HCT116 (cell line): ENCODE measurements around the gene NCBP2L. TPM values are rescaled to one million over a fixed set of nuclear protein-coding genes. Genes with fewer than 3 reads are reported as not detected.
A peak's percentile ranks its signal among the peaks of the same experiment; 100 is the strongest.

Experiments used
- ATAC-seq: fragments of 200-7000 bp; cut with Tn5 transposase; 2 replicates; pipeline ENCODE4 v1.9.1; 2020; ENCODE audit warnings: mild to moderate bottlenecking, moderate library complexity
- BruUV-seq: library from RNA; stranded (reverse); fragments of 400-500 nt; replicated peaks from 2 replicates; lab custom pipeline; 2021; lab: Mats Ljungman, UMichigan
- CTCF ChIA-PET: fragments of 300-600 bp; sonication (Branson Sonifier 250); formaldehyde crosslinking; loops from one replicate; lab custom pipeline; 2021; ENCODE audit warnings: antibody characterized with exemption; lab: Charles Lee
- POLR2A ChIA-PET: fragments of 300-600, 350-600 bp; sonication (Branson Sonifier 250); formaldehyde crosslinking; loops from one replicate; lab custom pipeline; 2021; ENCODE audit warnings: antibody characterized with exemption; lab: Charles Lee
- RAD21 ChIA-PET, 2 experiments: fragments of 300-600 bp; sonication (Branson Sonifier 250); formaldehyde crosslinking; loops; one replicate each; lab custom pipeline; 2023; ENCODE audit warnings: low total read pairs in 2 of 2; ENCODE audit not compliant: uncharacterized antibody in 2 of 2, unreplicated experiment in 2 of 2, low non-redundant PET in 1 of 2; lab: Charles Lee
- DNase-seq: peaks from one replicate; pipeline ENCODE4 v3.0.0-alpha.2; 2010; ENCODE audit warnings: low read depth, low spot score
- H2AFZ ChIP-seq: fragments of 200-600 bp; shearing (Covaris generic), sonication (generic); 2 replicates; pipeline ENCODE4 v1.6.1; 2017; ENCODE audit warnings: low read depth, mixed run types, mixed read lengths, antibody characterized with exemption, low read length; ENCODE audit not compliant: poor library complexity, severe bottlenecking
- H3K27ac ChIP-seq: 2 replicates; pipeline ENCODE4 v1.5.1; 2012; ENCODE audit warnings: low read depth, low read length
- H3K27me3 ChIP-seq: fragments of 200-600 bp; sonication (generic); 2 replicates; pipeline ENCODE4 v1.6.1; 2016; ENCODE audit warnings: mixed run types, low read length, mixed read lengths; ENCODE audit not compliant: insufficient read depth
- H3K36me3 ChIP-seq, 2 experiments: fragments of 200-500 bp in 1 of 2; fragments of 200-600 bp in 1 of 2; sonication (Bioruptor generic) in 1 of 2; sonication (generic) in 1 of 2; 2 replicates each; pipeline versions ENCODE4 v1.5.1 to v1.6.1; 2014 to 2016; ENCODE audit warnings: low read length in 2 of 2, inconsistent platforms in 1 of 2, mixed read lengths in 1 of 2, mixed run types in 1 of 2; ENCODE audit not compliant: insufficient read depth in 2 of 2, control insufficient read depth in 1 of 2
- H3K4me1 ChIP-seq, 2 experiments: fragments of 200-600 bp in 1 of 2; sonication (generic) in 1 of 2; 2 replicates each; pipeline versions ENCODE4 v1.5.1 to v1.6.1; 2012 to 2017; ENCODE audit warnings: low read length in 2 of 2, inconsistent platforms in 1 of 2, mild to moderate bottlenecking in 1 of 2, mixed read lengths in 1 of 2, mixed run types in 1 of 2, moderate library complexity in 1 of 2; ENCODE audit not compliant: insufficient read depth in 2 of 2, control insufficient read depth in 1 of 2
- H3K4me2 ChIP-seq: fragments of 200-600 bp; sonication (generic); 2 replicates; pipeline ENCODE4 v1.6.1; 2017; ENCODE audit warnings: mixed run types, low read length, mixed read lengths
- H3K4me3 ChIP-seq, 2 experiments: fragments of 200-600 bp in 1 of 2; sonication (generic) in 1 of 2; replicated peaks in 1 of 2; 2 replicates each; pipeline ENCODE4 v1.5.1; 2011 to 2016; ENCODE audit warnings: low read length in 2 of 2, control low read depth in 1 of 2, low read depth in 1 of 2, mild to moderate bottlenecking in 1 of 2, mixed read lengths in 1 of 2, mixed run types in 1 of 2
- H3K79me2 ChIP-seq: fragments of 200-600 bp; sonication (generic); 2 replicates; pipeline ENCODE4 v1.6.1; 2017; ENCODE audit warnings: mild to moderate bottlenecking, mixed run types, low read length, moderate library complexity, mixed read lengths; ENCODE audit not compliant: insufficient read depth
- H3K9ac ChIP-seq: fragments of 200-600 bp; sonication (generic); 2 replicates; pipeline ENCODE4 v1.6.1; 2016; ENCODE audit warnings: low read length, mixed read lengths
- H3K9me2 ChIP-seq: fragments of 200-600 bp; sonication (generic), shearing (Covaris generic); 2 replicates; pipeline ENCODE4 v1.6.1; 2017; ENCODE audit warnings: mixed run types, mild to moderate bottlenecking, moderate library complexity; ENCODE audit not compliant: insufficient read depth
- H3K9me3 ChIP-seq, 2 experiments: fragments of 200-500 bp in 1 of 2; fragments of 200-600 bp in 1 of 2; sonication (Bioruptor generic) in 1 of 2; sonication (generic) in 1 of 2; 2 replicates each; pipeline ENCODE4 v1.6.1; 2014 to 2017; ENCODE audit warnings: low read length in 2 of 2, mixed read lengths in 2 of 2, inconsistent platforms in 1 of 2, low read depth in 1 of 2, mild to moderate bottlenecking in 1 of 2, mixed run types in 1 of 2, moderate library complexity in 1 of 2; ENCODE audit not compliant: control insufficient read depth in 1 of 2, insufficient read depth in 1 of 2
- H4K20me1 ChIP-seq: fragments of 200-600 bp; sonication (generic), shearing (Covaris generic); 2 replicates; pipeline ENCODE4 v1.6.1; 2017; ENCODE audit warnings: mixed run types, mild to moderate bottlenecking, moderate library complexity; ENCODE audit not compliant: insufficient read depth
- CBX3 ChIP-seq: IDR thresholded peaks from 2 replicates; pipeline ENCODE4 v1.6.1; 2012; ENCODE audit warnings: low read depth
- CEBPB ChIP-seq: IDR thresholded peaks from 2 replicates; pipeline ENCODE4 v1.6.1; 2012; ENCODE audit warnings: low read depth
- EGR1 ChIP-seq: IDR thresholded peaks from 2 replicates; pipeline ENCODE4 v1.6.1; 2012; ENCODE audit warnings: low read depth
- EZH2phosphoT487 ChIP-seq: fragments of 200-600 bp; IDR thresholded peaks from 2 replicates; pipeline ENCODE4 v1.6.1; 2018; ENCODE audit warnings: antibody characterized with exemption, borderline replicate concordance
- FOSL1 ChIP-seq: IDR thresholded peaks from 2 replicates; pipeline ENCODE4 v1.6.1; 2012; ENCODE audit warnings: low read depth
- JUND ChIP-seq: IDR thresholded peaks from 2 replicates; pipeline ENCODE4 v1.6.1; 2012
- POLR2A ChIP-seq: IDR thresholded peaks from 2 replicates; pipeline ENCODE4 v1.7.0; 2011; ENCODE audit warnings: borderline replicate concordance; ENCODE audit not compliant: insufficient read depth, insufficient read length; ENCODE audit errors: extremely low read depth
- POLR2AphosphoS5 ChIP-seq: IDR thresholded peaks from 2 replicates; pipeline ENCODE4 v1.6.1; 2011; ENCODE audit warnings: mild to moderate bottlenecking, low read depth, low read length, moderate library complexity
- RAD21 ChIP-seq: IDR thresholded peaks from 2 replicates; pipeline ENCODE4 v1.6.1; 2012; ENCODE audit warnings: low read depth, mild to moderate bottlenecking
- SIN3A ChIP-seq: IDR thresholded peaks from 2 replicates; pipeline ENCODE4 v1.6.1; 2012; ENCODE audit warnings: low read depth
- SRF ChIP-seq: IDR thresholded peaks from 2 replicates; pipeline ENCODE4 v1.6.1; 2012; ENCODE audit warnings: low read depth
- YY1 ChIP-seq: IDR thresholded peaks from 2 replicates; pipeline ENCODE4 v1.6.1; 2011; ENCODE audit warnings: low read length, low read depth, moderate library complexity, mild to moderate bottlenecking; ENCODE audit not compliant: insufficient replicate concordance; ENCODE audit errors: extremely low read depth
- ZFX ChIP-seq: fragments of 450-650 bp; IDR thresholded peaks from 2 replicates; pipeline ENCODE4 v1.6.1; 2017
- intact Hi-C: fragments of 100-400 bp; cut with micrococcal nuclease; formaldehyde crosslinking; loops from 2 replicates; pipeline ENCODE4 v1.10.0; 2022
- total RNA-seq: library from RNA; stranded (reverse); gene quantifications from one replicate; pipeline ENCODE4 v1.2.1, GENCODE V29; 2021; ENCODE audit not compliant: unreplicated experiment
- TF ChIP-seq, protein P1 (sequence below): IDR thresholded peaks from 2 replicates; pipeline ENCODE4 v1.6.1; 2011; ENCODE audit warnings: mild to moderate bottlenecking, low read length, moderate library complexity; ENCODE audit not compliant: insufficient replicate concordance; ENCODE audit errors: extremely low read depth
- TF ChIP-seq, protein P2 (sequence below): IDR thresholded peaks from 2 replicates; pipeline ENCODE4 v1.6.1; 2012
- TF ChIP-seq, protein P3 (sequence below): IDR thresholded peaks from 2 replicates; pipeline ENCODE4 v1.6.1; 2012
- TF ChIP-seq, protein P4 (sequence below): IDR thresholded peaks from 2 replicates; pipeline ENCODE4 v1.6.1; 2012; ENCODE audit warnings: low read depth

Gene NCBP2L
- total RNA-seq, 1 experiment from 2014 or later = not detected

DNA sequence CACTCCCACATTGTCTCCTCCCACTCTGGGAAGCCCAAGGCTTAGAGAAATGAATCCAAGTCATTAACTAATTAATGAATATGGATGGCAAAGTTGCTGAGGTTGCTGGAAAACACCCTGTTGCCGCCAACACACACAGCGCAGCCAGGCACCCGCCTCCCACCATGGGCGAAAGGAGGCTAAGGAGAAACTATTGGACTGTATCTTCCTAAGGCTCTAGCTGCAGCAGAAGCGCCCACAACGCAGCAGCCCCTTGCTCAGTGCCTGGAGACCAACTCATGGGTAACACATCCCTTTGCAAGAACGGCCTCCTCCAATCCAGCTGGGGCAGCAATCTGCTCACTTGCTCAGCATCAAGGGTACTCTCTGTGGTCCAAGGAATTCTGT lies 36.1 kb upstream of the NCBP2L start (continued):
- TF ChIP-seq, protein P1, sequence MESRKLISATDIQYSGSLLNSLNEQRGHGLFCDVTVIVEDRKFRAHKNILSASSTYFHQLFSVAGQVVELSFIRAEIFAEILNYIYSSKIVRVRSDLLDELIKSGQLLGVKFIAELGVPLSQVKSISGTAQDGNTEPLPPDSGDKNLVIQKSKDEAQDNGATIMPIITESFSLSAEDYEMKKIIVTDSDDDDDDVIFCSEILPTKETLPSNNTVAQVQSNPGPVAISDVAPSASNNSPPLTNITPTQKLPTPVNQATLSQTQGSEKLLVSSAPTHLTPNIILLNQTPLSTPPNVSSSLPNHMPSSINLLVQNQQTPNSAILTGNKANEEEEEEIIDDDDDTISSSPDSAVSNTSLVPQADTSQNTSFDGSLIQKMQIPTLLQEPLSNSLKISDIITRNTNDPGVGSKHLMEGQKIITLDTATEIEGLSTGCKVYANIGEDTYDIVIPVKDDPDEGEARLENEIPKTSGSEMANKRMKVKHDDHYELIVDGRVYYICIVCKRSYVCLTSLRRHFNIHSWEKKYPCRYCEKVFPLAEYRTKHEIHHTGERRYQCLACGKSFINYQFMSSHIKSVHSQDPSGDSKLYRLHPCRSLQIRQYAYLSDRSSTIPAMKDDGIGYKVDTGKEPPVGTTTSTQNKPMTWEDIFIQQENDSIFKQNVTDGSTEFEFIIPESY = no peak
- TF ChIP-seq, all 23 proteins: peak for 0

DNA sequence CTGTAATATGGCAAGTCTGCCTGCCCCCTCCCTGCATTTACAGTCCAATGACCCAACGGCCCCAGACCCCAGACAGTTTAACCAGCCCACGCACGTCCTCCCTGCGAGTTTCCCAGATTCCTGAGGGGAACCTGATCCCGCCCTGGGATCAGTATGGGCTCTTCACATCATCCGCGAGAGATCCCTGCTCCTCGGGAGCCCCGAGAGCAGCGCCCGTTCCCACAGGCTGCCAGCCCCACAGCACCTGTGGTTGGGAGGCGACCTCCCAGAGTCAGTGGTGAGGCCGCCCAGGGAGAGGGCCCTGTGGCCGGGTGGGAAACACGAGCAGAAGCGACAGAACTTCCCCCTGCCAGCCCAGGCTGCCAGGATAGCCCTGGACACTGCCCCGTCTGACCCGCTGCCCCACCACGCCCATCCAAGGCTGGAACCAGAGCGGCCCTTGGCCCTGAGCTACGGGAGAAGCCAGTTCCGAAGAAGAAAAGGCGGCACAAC lies 34.8 kb upstream of the NCBP2L start:
- H3K4me1 ChIP-seq = peaks cover 12 to 19% of the 10 kb centered on the region in 2 experiments
- ATAC-seq = no peak
- H3K27ac ChIP-seq = peak overlapping the region; percentile 10; the same call in 1 of the 2 replicates

More for the DNA sequence above, 34.8 kb upstream of the NCBP2L start:
- Histone ChIP-seq H3K9me2 (no peaks in the 10 kb centered on the region), H4K20me1 (no peaks in the 10 kb centered on the region), H3K79me2 (no peaks in the 10 kb centered on the region), H3K27me3 (no peaks in the 10 kb centered on the region), H3K4me3 (no peak overlapping the region), H3K36me3 (no peaks in the 10 kb centered on the region), H3K4me2 (peak overlapping the region; percentile 65), H3K9me3 (no peaks in the 10 kb centered on the region), H2AFZ (no peak overlapping the region), H3K9ac (no peak overlapping the region)
- DNase-seq = no peak
- POLR2A ChIA-PET = no interaction called here
- TF ChIP-seq, protein P2, sequence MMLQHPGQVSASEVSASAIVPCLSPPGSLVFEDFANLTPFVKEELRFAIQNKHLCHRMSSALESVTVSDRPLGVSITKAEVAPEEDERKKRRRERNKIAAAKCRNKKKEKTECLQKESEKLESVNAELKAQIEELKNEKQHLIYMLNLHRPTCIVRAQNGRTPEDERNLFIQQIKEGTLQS = no peak
- no peak for TF ChIP-seq RAD21
- no peak for TF ChIP-seq EGR1
- TF ChIP-seq POLR2AphosphoS5 = no peak
- TF ChIP-seq, protein P1 = no peak
- TF ChIP-seq SIN3A = no peak
- no peak for TF ChIP-seq CEBPB
- no peak for TF ChIP-seq SRF
- TF ChIP-seq EZH2phosphoT487 = no peak
- TF ChIP-seq, protein P3, sequence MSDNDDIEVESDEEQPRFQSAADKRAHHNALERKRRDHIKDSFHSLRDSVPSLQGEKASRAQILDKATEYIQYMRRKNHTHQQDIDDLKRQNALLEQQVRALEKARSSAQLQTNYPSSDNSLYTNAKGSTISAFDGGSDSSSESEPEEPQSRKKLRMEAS = no peak
- TF ChIP-seq JUND = no peak
- TF ChIP-seq POLR2A = no peak
- no peak for TF ChIP-seq CBX3
- TF ChIP-seq, protein P4, sequence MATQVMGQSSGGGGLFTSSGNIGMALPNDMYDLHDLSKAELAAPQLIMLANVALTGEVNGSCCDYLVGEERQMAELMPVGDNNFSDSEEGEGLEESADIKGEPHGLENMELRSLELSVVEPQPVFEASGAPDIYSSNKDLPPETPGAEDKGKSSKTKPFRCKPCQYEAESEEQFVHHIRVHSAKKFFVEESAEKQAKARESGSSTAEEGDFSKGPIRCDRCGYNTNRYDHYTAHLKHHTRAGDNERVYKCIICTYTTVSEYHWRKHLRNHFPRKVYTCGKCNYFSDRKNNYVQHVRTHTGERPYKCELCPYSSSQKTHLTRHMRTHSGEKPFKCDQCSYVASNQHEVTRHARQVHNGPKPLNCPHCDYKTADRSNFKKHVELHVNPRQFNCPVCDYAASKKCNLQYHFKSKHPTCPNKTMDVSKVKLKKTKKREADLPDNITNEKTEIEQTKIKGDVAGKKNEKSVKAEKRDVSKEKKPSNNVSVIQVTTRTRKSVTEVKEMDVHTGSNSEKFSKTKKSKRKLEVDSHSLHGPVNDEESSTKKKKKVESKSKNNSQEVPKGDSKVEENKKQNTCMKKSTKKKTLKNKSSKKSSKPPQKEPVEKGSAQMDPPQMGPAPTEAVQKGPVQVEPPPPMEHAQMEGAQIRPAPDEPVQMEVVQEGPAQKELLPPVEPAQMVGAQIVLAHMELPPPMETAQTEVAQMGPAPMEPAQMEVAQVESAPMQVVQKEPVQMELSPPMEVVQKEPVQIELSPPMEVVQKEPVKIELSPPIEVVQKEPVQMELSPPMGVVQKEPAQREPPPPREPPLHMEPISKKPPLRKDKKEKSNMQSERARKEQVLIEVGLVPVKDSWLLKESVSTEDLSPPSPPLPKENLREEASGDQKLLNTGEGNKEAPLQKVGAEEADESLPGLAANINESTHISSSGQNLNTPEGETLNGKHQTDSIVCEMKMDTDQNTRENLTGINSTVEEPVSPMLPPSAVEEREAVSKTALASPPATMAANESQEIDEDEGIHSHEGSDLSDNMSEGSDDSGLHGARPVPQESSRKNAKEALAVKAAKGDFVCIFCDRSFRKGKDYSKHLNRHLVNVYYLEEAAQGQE = no peak
- TF ChIP-seq YY1 = no peak
- no peak for TF ChIP-seq FOSL1
- TF ChIP-seq ZFX = no peak
- RAD21 ChIA-PET = no interaction called here
- no TSS peak for BruUV-seq
- intact Hi-C loops = no loop called here
- CTCF ChIA-PET = no interaction called here
